Astrocyte of the spinal cord (primary cell): ENCODE data around the gene LMF2.

Source experiments
- DNase-seq: peaks from one replicate; pipeline ENCODE4 v3.0.0; 2011; ENCODE audit warnings: low read depth, low spot score
- H3K4me3 ChIP-seq: 2 replicates; pipeline ENCODE4 v1.5.1; 2011; ENCODE audit warnings: low read depth, mild to moderate bottlenecking, low read length, moderate library complexity
- CTCF ChIP-seq: IDR thresholded peaks from 2 replicates; pipeline ENCODE4 v1.5.1; 2012; ENCODE audit warnings: low read depth, mild to moderate bottlenecking, low read length, inconsistent platforms
- in situ Hi-C: cut with HindIII; loops from 2 replicates; pipeline ENCODE4 v1.10.0; 2017; ENCODE audit warnings: low sequenced_read_pairs

Gene LMF2

GRCh38 chr22:50471197-50471847 lies 36.2 kb downstream of the LMF2 start:
- no peak for DNase-seq
- in situ Hi-C loops: no loop called here
- no peak overlapping the region for H3K4me3 ChIP-seq
- TF ChIP-seq CTCF: no peak

- in situ Hi-C loops: no loop called here
- no peak for TF ChIP-seq CTCF
- H3K4me3 ChIP-seq: no peak overlapping the region
- no peak for DNase-seq
Observed at GRCh38 chr22:50470491-50470890, 37.0 kb downstream of the LMF2 start.

DNA sequence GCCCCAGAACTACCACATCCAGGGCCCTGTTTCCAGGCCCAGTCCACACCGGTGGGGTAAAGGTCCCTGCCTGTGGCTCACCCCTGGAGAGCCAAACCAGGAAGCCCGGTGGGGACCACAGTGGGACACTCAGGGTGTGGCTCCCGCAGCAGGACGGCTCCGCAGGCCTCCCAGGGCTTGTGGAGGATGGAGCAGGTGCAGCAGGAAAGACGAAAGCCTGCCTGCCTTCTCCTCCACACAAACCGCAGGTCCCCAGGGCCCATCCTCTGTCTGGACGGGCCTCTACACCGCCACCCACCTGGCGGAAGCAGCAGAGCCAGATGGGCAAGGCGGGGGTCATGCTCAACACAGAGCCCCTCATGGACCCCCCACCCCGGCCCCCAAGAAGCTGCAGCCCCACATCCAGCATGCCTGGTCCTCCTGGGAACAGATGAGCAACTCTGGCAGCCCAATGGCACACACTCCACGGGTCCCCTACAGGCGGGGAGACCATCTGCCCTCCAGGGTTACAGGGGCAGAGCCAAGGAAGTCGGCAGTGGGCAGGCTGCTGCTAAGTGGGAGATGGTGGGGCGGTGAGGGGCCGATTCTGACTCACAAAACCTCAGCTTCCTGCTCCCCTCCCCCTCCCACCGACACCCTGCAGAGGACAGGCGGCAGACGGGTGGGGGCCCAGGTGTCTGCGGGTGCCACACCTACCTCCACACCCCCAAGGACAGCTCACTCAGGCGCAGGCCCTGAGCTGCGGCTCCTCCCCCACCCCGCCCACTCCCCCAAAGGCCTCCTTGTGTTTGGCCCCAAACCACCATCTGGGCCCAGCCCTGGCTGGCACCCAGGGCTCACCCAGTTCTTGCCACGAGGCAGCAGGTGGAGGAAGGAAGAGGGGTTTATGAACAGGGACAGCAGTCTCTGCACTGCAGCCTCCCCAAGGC lies 37.9 kb downstream of the LMF2 start:
- TF ChIP-seq CTCF: no peak
- H3K4me3 ChIP-seq: no peak overlapping the region
- peak; percentile 51 for DNase-seq
- in situ Hi-C loops: no loop called here

GRCh38 chr22:50468626-50469025 lies 38.9 kb downstream of the LMF2 start:
- in situ Hi-C loops: no loop called here
- no peak for DNase-seq
- TF ChIP-seq CTCF: no peak
- no peak overlapping the region for H3K4me3 ChIP-seq

- DNase-seq: no peak
- no peak for TF ChIP-seq CTCF
- H3K4me3 ChIP-seq: no peak overlapping the region
- in situ Hi-C loops: no loop called here
Observed at GRCh38 chr22:50467773-50468440, 39.6 kb downstream of the LMF2 start.

GRCh38 chr22:50467341-50467740 lies 40.2 kb downstream of the LMF2 start:
- DNase-seq: no peak
- no peak overlapping the region for H3K4me3 ChIP-seq
- TF ChIP-seq CTCF: no peak
- in situ Hi-C loops: no loop called here
